HAP-1 (cell line): ENCODE results near the gene VPS37B.
"Not testable (repeated sequence)": the region's sequence is repeated elsewhere in the genome, so short reads cannot be mapped to it uniquely, and the experiment has no call there.

Experiments
- DNase-seq, 2 experiments: peaks; one replicate each; pipeline ENCODE4 v3.0.0-alpha.2; 2016 to 2020; ENCODE audit warnings: low spot score in 2 of 2
- H3K27me3 ChIP-seq: fragments of 250-450 bp; sonication (Bioruptor Pico); 2 replicates; pipeline ENCODE4 v1.5.1; 2020; ENCODE audit warnings: low read depth, mild to moderate bottlenecking, moderate library complexity
- H3K36me3 ChIP-seq: fragments of 250-450 bp; sonication (Bioruptor Pico); replicated peaks from 2 replicates; pipeline ENCODE4 v1.5.1; 2020; ENCODE audit warnings: mild to moderate bottlenecking
- H3K4me1 ChIP-seq: fragments of 250-450 bp; sonication (Bioruptor Pico); 2 replicates; pipeline ENCODE4 v1.5.1; 2020; ENCODE audit warnings: mild to moderate bottlenecking
- H3K4me3 ChIP-seq: fragments of 250-450 bp; sonication (Bioruptor Pico); 2 replicates; pipeline ENCODE4 v1.5.1; 2020; ENCODE audit warnings: mild to moderate bottlenecking, moderate library complexity
- H3K9me3 ChIP-seq: fragments of 250-450 bp; sonication (Bioruptor Pico); 2 replicates; pipeline ENCODE4 v1.5.1; 2020; ENCODE audit warnings: mild to moderate bottlenecking, moderate library complexity
- in situ Hi-C: fragments of 300-500 bp; cut with MboI; formaldehyde crosslinking; loops from 3 replicates; pipeline ENCODE4 v1.14.3; 2020; ENCODE audit warnings: low sequenced_read_pairs, inconsistent platforms, mixed read lengths

VPS37B gene

GRCh38 chr12:122927756-122928403 lies 32.0 kb upstream of the VPS37B start:
- Histone ChIP-seq H3K9me3 (no peaks in the 10 kb centered on the region), H3K27me3 (no peaks in the 10 kb centered on the region), H3K36me3 (no peaks in the 10 kb centered on the region), H3K4me1 (no peaks in the 10 kb centered on the region), H3K4me3 (no peak overlapping the region)
- in situ Hi-C loops = no loop called here
- no peak for DNase-seq

GRCh38 chr12:122921917-122922316 lies 26.0 kb upstream of the VPS37B start:
- in situ Hi-C loops = no loop called here

GRCh38 chr12:122920687-122921086 lies 24.8 kb upstream of the VPS37B start:
- no peaks in the 10 kb centered on the region for H3K9me3 ChIP-seq
- DNase-seq = no peak
- no peak overlapping the region for H3K4me3 ChIP-seq
- H3K4me1 ChIP-seq = no peaks in the 10 kb centered on the region
- H3K27me3 ChIP-seq = no peaks in the 10 kb centered on the region
- in situ Hi-C loops = no loop called here
- no peaks in the 10 kb centered on the region for H3K36me3 ChIP-seq

More at GRCh38 chr12:122921917-122922316, 26.0 kb upstream of the VPS37B start:
- DNase-seq = no peak
- H3K27me3 ChIP-seq = no peaks in the 10 kb centered on the region
- no peaks in the 10 kb centered on the region for H3K4me1 ChIP-seq
- H3K36me3 ChIP-seq = no peaks in the 10 kb centered on the region
- H3K9me3 ChIP-seq = no peaks in the 10 kb centered on the region
- H3K4me3 ChIP-seq = no peak overlapping the region

- no peak for DNase-seq
- Histone ChIP-seq H3K27me3 (no peaks in the 10 kb centered on the region), H3K4me3 (no peak overlapping the region), H3K9me3 (no peaks in the 10 kb centered on the region), H3K4me1 (no peaks in the 10 kb centered on the region), H3K36me3 (no peaks in the 10 kb centered on the region)
- in situ Hi-C loops = no loop called here
Measured at GRCh38 chr12:122918827-122919226, 22.9 kb upstream of the VPS37B start.

GRCh38 chr12:122917507-122918121 lies 21.7 kb upstream of the VPS37B start:
- H3K4me3 ChIP-seq = no peak overlapping the region
- in situ Hi-C loops = no loop called here
- no peaks in the 10 kb centered on the region for H3K36me3 ChIP-seq
- DNase-seq = no peak
- no peaks in the 10 kb centered on the region for H3K27me3 ChIP-seq
- no peaks in the 10 kb centered on the region for H3K9me3 ChIP-seq
- H3K4me1 ChIP-seq = no peaks in the 10 kb centered on the region

- H3K36me3 ChIP-seq = no peaks in the 10 kb centered on the region
- no peaks in the 10 kb centered on the region for H3K9me3 ChIP-seq
- DNase-seq = no peak
- in situ Hi-C loops = no loop called here
- no peaks in the 10 kb centered on the region for H3K27me3 ChIP-seq
- H3K4me1 ChIP-seq = no peaks in the 10 kb centered on the region
- no peak overlapping the region for H3K4me3 ChIP-seq
Measured at GRCh38 chr12:122909442-122910288, 13.7 kb upstream of the VPS37B start.

- H3K27me3 ChIP-seq = no peaks in the 10 kb centered on the region
- no peak overlapping the region for H3K4me3 ChIP-seq
- H3K9me3 ChIP-seq = no peaks in the 10 kb centered on the region
- no peaks in the 10 kb centered on the region for H3K4me1 ChIP-seq
- DNase-seq = no peak
- no peaks in the 10 kb centered on the region for H3K36me3 ChIP-seq
- in situ Hi-C loops = no loop called here
Measured at GRCh38 chr12:122908915-122909314, 13.0 kb upstream of the VPS37B start.

GRCh38 chr12:122905258-122905657 lies 9.3 kb upstream of the VPS37B start:
- in situ Hi-C loops, H3K9me3 ChIP-seq, H3K36me3 ChIP-seq, DNase-seq, H3K4me3 ChIP-seq, H3K27me3 ChIP-seq, H3K4me1 ChIP-seq: not testable (repeated sequence)

- no peak for DNase-seq
- Histone ChIP-seq H3K36me3 (no peaks in the 10 kb centered on the region), H3K4me3 (no peak overlapping the region), H3K27me3 (no peaks in the 10 kb centered on the region), H3K4me1 (peaks cover under 1% of the 10 kb centered on the region; the same call in 1 of the 2 replicates), H3K9me3 (no peaks in the 10 kb centered on the region)
- in situ Hi-C loops = no loop called here
Measured at GRCh38 chr12:122903693-122904034, 7.7 kb upstream of the VPS37B start.

- no peak for DNase-seq
- no peaks in the 10 kb centered on the region for H3K9me3 ChIP-seq
- H3K4me3 ChIP-seq = no peak overlapping the region
- no peaks in the 10 kb centered on the region for H3K36me3 ChIP-seq
- H3K27me3 ChIP-seq = no peaks in the 10 kb centered on the region
- in situ Hi-C loops = no loop called here
- peaks cover 6% of the 10 kb centered on the region for H3K4me1 ChIP-seq
Measured at GRCh38 chr12:122902854-122903692, 7.1 kb upstream of the VPS37B start.

GRCh38 chr12:122899887-122900286 lies 4.0 kb upstream of the VPS37B start:
- DNase-seq = no peak
- no peaks in the 10 kb centered on the region for H3K9me3 ChIP-seq
- H3K36me3 ChIP-seq = no peaks in the 10 kb centered on the region
- no peaks in the 10 kb centered on the region for H3K27me3 ChIP-seq
- H3K4me1 ChIP-seq = peaks cover 7% of the 10 kb centered on the region
- in situ Hi-C loops = no loop called here
- H3K4me3 ChIP-seq = no peak overlapping the region

GRCh38 chr12:122896662-122897061 lies 738 bp upstream of the VPS37B start:
- Histone ChIP-seq H3K36me3 (no peaks in the 10 kb centered on the region), H3K27me3 (no peaks in the 10 kb centered on the region), H3K4me3 (peak overlapping the region; percentile 70), H3K4me1 (peaks cover 24% of the 10 kb centered on the region), H3K9me3 (no peaks in the 10 kb centered on the region)
- no peak for DNase-seq
- in situ Hi-C loops = no loop called here

GRCh38 chr12:122895320-122895703 lies 612 bp downstream of the VPS37B start:
- DNase-seq = no peak
- no peaks in the 10 kb centered on the region for H3K9me3 ChIP-seq
- H3K27me3 ChIP-seq = no peaks in the 10 kb centered on the region
- in situ Hi-C loops = no loop called here
- peaks cover 35% of the 10 kb centered on the region for H3K4me1 ChIP-seq
- H3K36me3 ChIP-seq = no peaks in the 10 kb centered on the region
- peak overlapping the region; percentile 70 for H3K4me3 ChIP-seq
